Esophagus muscularis mucosa (tissue), 4 donors: Measurements from ENCODE around the gene ZNF687. TPM values are rescaled to one million over a fixed set of nuclear protein-coding genes. Genes with fewer than 3 reads are reported as not detected.

Source experiments
- DNase-seq: peaks from one replicate; pipeline ENCODE4 v3.0.0-alpha.2; 2017; ENCODE audit errors: extremely low spot score
- H3K27ac ChIP-seq, 4 donors: fragments of 200-600 bp; sonication (generic); replicated peaks in 1 of 4; 1 replicate in 3 of 4; 2 replicates in 1 of 4; pipeline ENCODE4 v1.5.1; 2016 to 2019; ENCODE audit warnings: mild to moderate bottlenecking in 1 of 4
- H3K27me3 ChIP-seq, 4 donors: fragments of 200-600 bp; sonication (generic); one replicate each; pipeline versions ENCODE4 v1.5.1 to v1.6.0; 2016 to 2019
- H3K36me3 ChIP-seq, 4 donors: fragments of 200-600 bp; sonication (generic); one replicate each; pipeline ENCODE4 v1.5.1; 2016 to 2019
- H3K4me1 ChIP-seq, 4 donors: fragments of 200-600 bp; sonication (generic); one replicate each; pipeline ENCODE4 v1.5.1; 2016 to 2019
- H3K4me3 ChIP-seq, 4 donors: fragments of 200-600 bp; sonication (generic); 1 replicate in 2 of 4; 2 replicates in 2 of 4; pipeline ENCODE4 v1.5.1; 2016 to 2019; ENCODE audit warnings: mild to moderate bottlenecking in 4 of 4, moderate library complexity in 1 of 4
- H3K9me3 ChIP-seq, 4 donors: fragments of 200-600 bp; sonication (generic); 1 replicate in 3 of 4; 2 replicates in 1 of 4; pipeline ENCODE4 v1.5.1; 2016 to 2019
- EP300 ChIP-seq: sonication (generic); formaldehyde crosslinking; IDR thresholded peaks from one replicate; pipeline ENCODE4 v1.6.1; 2017; ENCODE audit warnings: antibody characterized with exemption
- POLR2A ChIP-seq: fragments of 450-650 bp; IDR thresholded peaks from one replicate; pipeline ENCODE4 v1.6.1; 2017; ENCODE audit warnings: antibody characterized with exemption, moderate library complexity, mild to moderate bottlenecking, low read depth
- POLR2AphosphoS5 ChIP-seq, 2 donors: sonication (generic); formaldehyde crosslinking; IDR thresholded peaks; one replicate each; pipeline ENCODE4 v1.6.1; 2017; ENCODE audit warnings: antibody characterized with exemption in 2 of 2
- WGBS: methylation state at CpG from one replicate; pipeline ENCODE4 v1.1.5; 2018; 5-methylcytosine and 5-hydroxymethylcytosine counted together
- intact Hi-C: fragments of 100-400 bp; cut with DNase I; formaldehyde crosslinking; loops from one replicate; pipeline ENCODE4 v1.15.1; 2023
- total RNA-seq, 4 donors: library from RNA; depleted of rRNA; stranded (reverse); fragments of >200 nt; gene quantifications; one replicate each; pipeline versions ENCODE4 v1.1.0 to v1.2.1, GENCODE V29; 2016
- TF ChIP-seq, protein P1 (sequence below), 3 experiments: fragments of 200-600 bp in 2 of 3; fragments of 450-650 bp in 1 of 3; sonication (generic) in 2 of 3; IDR thresholded peaks; one replicate each; pipeline ENCODE4 v1.5.1; 2017 to 2019; ENCODE audit warnings: antibody characterized with exemption in 3 of 3, mild to moderate bottlenecking in 2 of 3, moderate library complexity in 1 of 3

The ZNF687 gene
- total RNA-seq, 4 donors from 2014 or later, result 16.6 to 28.6 (median 23.1) TPM

DNA sequence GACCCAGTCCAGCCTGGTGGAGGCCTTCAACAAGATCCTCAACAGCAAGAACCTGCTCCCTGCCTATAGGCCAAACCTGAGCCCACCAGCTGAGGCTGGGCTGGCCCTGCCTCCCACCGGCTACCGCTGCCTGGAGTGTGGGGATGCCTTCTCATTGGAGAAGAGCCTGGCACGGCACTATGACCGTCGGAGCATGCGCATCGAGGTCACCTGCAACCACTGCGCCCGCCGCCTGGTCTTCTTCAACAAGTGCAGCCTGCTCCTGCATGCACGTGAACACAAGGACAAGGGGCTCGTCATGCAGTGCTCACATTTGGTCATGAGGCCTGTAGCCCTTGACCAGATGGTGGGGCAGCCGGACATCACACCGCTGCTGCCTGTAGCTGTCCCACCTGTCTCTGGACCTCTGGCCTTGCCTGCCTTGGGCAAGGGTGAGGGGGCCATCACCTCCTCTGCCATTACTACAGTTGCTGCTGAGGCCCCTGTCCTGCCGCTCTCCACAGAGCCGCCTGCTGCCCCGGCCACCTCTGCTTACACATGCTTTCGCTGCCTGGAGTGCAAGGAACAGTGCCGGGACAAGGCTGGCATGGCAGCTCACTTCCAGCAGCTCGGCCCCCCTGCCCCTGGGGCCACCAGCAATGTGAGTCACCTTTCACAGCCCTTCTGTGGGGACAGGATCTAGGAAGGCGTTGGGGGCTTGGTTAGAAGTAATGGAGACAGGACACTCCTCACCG is 5.8 kb downstream of the ZNF687 start:
- intact Hi-C loops, result no loop called here
- 98% methylated on average over 7 of the region's 22 CpGs for WGBS
- Histone ChIP-seq H3K27ac (no peak overlapping the region), H3K4me1 (peaks cover 15 to 47% (median 24%) of the 10 kb centered on the region in 4 donors), H3K27me3 (no peaks in the 10 kb centered on the region), H3K9me3 (no peaks in the 10 kb centered on the region), H3K4me3 (no peak overlapping the region), H3K36me3 (peaks cover 64 to 83% (median 81%) of the 10 kb centered on the region in 4 donors)
- DNase-seq, result no peak
- TF ChIP-seq POLR2AphosphoS5 (IDR thresholded peaks at IDR 0.05), result no peak
- TF ChIP-seq, protein P1, sequence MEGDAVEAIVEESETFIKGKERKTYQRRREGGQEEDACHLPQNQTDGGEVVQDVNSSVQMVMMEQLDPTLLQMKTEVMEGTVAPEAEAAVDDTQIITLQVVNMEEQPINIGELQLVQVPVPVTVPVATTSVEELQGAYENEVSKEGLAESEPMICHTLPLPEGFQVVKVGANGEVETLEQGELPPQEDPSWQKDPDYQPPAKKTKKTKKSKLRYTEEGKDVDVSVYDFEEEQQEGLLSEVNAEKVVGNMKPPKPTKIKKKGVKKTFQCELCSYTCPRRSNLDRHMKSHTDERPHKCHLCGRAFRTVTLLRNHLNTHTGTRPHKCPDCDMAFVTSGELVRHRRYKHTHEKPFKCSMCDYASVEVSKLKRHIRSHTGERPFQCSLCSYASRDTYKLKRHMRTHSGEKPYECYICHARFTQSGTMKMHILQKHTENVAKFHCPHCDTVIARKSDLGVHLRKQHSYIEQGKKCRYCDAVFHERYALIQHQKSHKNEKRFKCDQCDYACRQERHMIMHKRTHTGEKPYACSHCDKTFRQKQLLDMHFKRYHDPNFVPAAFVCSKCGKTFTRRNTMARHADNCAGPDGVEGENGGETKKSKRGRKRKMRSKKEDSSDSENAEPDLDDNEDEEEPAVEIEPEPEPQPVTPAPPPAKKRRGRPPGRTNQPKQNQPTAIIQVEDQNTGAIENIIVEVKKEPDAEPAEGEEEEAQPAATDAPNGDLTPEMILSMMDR (IDR thresholded peaks at IDR 0.05), result no peak

DNA sequence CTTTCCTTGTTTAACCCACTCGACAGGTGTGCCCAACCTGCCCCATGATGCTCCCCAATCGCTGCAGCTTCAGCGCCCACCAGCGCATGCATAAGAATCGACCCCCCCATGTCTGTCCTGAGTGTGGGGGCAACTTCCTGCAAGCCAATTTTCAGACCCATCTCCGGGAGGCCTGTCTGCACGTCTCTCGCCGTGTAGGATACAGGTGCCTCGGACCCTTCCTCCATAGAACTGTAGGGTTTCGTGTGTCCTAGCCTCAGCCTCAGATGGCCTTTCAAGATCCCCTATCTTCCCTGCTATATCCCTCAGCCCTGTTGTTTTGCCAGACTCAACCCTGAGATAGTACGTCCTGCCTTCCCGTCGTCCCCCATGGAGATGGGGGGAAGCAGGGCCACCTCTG is 6.4 kb downstream of the ZNF687 start:
- DNase-seq, result no peak
- peaks cover 10 to 42% (median 19%) of the 10 kb centered on the region in 4 donors for H3K4me1 ChIP-seq
- 73% methylated on average over 14 of the region's 14 CpGs for WGBS
- peak overlapping the region in 1 of 4 donors; percentile 18 for H3K27ac ChIP-seq
- intact Hi-C loops, result no loop called here
- no peak overlapping the region for H3K4me3 ChIP-seq
- H3K36me3 ChIP-seq, result peaks cover 69 to 89% (median 87%) of the 10 kb centered on the region in 4 donors
- no peaks in the 10 kb centered on the region for H3K9me3 ChIP-seq
- TF ChIP-seq EP300 (no peak), POLR2A (no peak), POLR2AphosphoS5 (IDR thresholded peaks at IDR 0.05) (no peak)
- TF ChIP-seq, protein P1 (IDR thresholded peaks at IDR 0.05), result no peak
- no peaks in the 10 kb centered on the region for H3K27me3 ChIP-seq

DNA sequence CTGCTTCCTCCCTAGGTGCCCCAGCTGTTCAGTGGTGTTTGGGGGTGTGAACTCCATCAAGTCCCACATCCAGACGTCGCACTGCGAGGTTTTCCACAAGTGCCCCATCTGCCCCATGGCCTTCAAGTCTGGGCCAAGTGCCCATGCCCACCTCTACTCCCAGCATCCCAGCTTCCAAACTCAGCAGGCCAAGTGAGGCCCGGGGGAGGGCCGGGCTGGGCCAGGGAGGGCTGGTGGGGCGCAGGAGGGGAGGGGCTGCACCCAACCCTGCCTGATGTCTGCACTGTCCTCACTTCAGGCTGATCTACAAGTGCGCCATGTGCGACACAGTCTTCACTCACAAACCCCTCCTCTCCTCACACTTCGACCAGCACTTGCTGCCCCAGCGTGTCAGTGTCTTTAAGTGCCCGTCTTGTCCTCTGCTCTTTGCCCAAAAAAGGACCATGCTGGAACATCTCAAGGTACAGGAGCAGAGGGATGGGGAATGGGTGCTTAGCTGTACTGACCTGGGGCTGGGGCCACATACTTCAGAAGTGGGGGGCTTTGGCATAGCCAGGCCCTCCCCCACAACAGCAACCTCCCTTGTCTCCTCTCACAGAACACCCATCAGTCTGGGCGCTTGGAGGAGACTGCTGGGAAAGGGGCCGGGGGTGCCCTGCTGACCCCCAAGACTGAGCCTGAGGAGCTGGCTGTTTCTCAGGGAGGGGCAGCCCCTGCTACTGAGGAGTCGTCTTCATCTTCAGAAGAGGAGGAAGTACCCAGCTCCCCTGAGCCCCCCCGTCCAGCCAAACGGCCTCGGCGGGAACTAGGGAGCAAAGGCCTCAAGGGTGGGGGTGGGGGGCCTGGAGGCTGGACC is 7.2 kb downstream of the ZNF687 start:
- intact Hi-C loops, result no loop called here
- no peak overlapping the region for H3K4me3 ChIP-seq

DNA sequence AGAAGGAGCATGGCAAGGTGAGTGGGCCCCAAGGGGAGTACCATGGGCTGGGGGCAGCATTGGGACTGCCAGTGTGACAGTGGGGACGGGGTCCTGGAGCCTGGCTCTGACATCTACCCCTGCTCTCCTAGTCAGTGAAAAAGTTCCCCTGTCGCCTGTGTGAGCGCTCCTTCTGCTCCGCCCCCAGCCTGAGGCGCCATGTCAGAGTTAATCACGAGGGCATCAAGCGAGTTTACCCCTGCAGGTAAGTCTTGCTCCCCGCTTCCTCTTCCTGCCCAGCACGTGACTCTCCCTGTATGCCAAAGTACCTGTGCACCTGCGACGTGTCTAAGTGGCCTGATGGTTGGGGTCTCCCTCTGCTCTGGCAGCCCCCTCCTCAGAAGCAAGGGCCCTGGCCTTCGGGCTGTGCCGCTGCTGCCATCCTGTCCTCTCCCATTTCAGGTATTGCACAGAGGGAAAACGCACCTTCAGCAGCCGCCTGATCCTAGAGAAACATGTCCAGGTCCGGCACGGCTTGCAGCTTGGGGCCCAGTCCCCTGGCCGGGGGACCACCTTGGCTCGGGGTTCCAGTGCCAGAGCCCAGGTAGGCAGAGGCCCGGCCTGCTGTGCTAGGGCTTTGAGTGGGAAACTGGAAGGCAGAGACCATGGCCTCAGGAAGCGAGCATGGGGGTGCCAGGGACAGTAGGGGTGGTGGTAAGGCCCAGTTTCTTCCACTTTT is 8.1 kb downstream of the ZNF687 start:
- TF ChIP-seq, protein P1 (IDR thresholded peaks at IDR 0.05), result no peak
- no peak for TF ChIP-seq POLR2A
- TF ChIP-seq POLR2AphosphoS5 (IDR thresholded peaks at IDR 0.05), result no peak
- no peak for TF ChIP-seq EP300
- intact Hi-C loops, result no loop called here
- Histone ChIP-seq H3K27ac (no peak overlapping the region), H3K27me3 (no peaks in the 10 kb centered on the region), H3K4me3 (no peak overlapping the region), H3K4me1 (peaks cover 0 to 28% (median 6%) of the 10 kb centered on the region in 4 donors), H3K36me3 (peaks cover 86 to 100% (median 99%) of the 10 kb centered on the region in 4 donors), H3K9me3 (no peaks in the 10 kb centered on the region)
- no peak for DNase-seq
- WGBS, result 80% methylated on average over 15 of the region's 21 CpGs

More for the DNA sequence above, 7.2 kb downstream of the ZNF687 start:
- no peak for TF ChIP-seq POLR2A
- TF ChIP-seq, protein P1 (IDR thresholded peaks at IDR 0.05), result no peak
- TF ChIP-seq POLR2AphosphoS5 (IDR thresholded peaks at IDR 0.05), result no peak
- TF ChIP-seq EP300, result no peak
- DNase-seq, result no peak
- no peaks in the 10 kb centered on the region for H3K9me3 ChIP-seq
- H3K4me1 ChIP-seq, result peaks cover 1 to 34% (median 11%) of the 10 kb centered on the region in 4 donors
- H3K27me3 ChIP-seq, result no peaks in the 10 kb centered on the region
- H3K36me3 ChIP-seq, result peaks cover 77 to 97% (median 95%) of the 10 kb centered on the region in 4 donors
- 76% methylated on average over 13 of the region's 18 CpGs for WGBS
- H3K27ac ChIP-seq, result peak overlapping the region in 1 of 4 donors; percentile 18
